Caco-2 (cell line): Measurements from ENCODE around the gene SCRG1. TPM values are rescaled to one million over a fixed set of nuclear protein-coding genes. Genes with fewer than 3 reads are reported as not detected.

Experiments
- BruUV-seq: library from RNA; stranded (reverse); fragments of 400-500 nt; replicated peaks from 2 replicates; lab custom pipeline; 2021; lab: Mats Ljungman, UMichigan
- CTCF ChIA-PET: fragments of 300-600 bp; sonication (Branson Sonifier 250); formaldehyde crosslinking; loops from one replicate; lab custom pipeline; 2022; ENCODE audit warnings: antibody characterized with exemption; lab: Charles Lee
- POLR2A ChIA-PET: fragments of 300-600 bp; sonication (Branson Sonifier 250); formaldehyde crosslinking; loops from one replicate; lab custom pipeline; 2022; ENCODE audit warnings: antibody characterized with exemption; lab: Charles Lee
- DNase-seq, 2 experiments: peaks; one replicate each; pipeline versions ENCODE4 v3.0.0 to v3.0.0-alpha.2; 2020 to 2022
- H3K27me3 ChIP-seq: replicated peaks from 2 replicates; pipeline ENCODE4 v1.6.0; 2011; ENCODE audit warnings: low read length; ENCODE audit not compliant: control insufficient read depth, insufficient read depth
- H3K36me3 ChIP-seq: 2 replicates; pipeline ENCODE4 v1.5.1; 2011; ENCODE audit warnings: low read length; ENCODE audit not compliant: control insufficient read depth, insufficient read depth
- H3K4me1 ChIP-seq: fragments of 250-450 bp; sonication (Bioruptor Pico); 2 replicates; pipeline ENCODE4 v1.5.1; 2020; ENCODE audit warnings: mild to moderate bottlenecking
- H3K4me3 ChIP-seq: 2 replicates; pipeline ENCODE4 v1.5.1; 2011; ENCODE audit warnings: low read depth, mild to moderate bottlenecking, control low read depth, low read length
- H3K9me3 ChIP-seq: fragments of 250-450 bp; sonication (Bioruptor Pico); 2 replicates; pipeline ENCODE4 v1.5.1; 2020; ENCODE audit warnings: mild to moderate bottlenecking, moderate library complexity
- H3K27ac Mint-ChIP-seq: one replicate; pipeline ENCODE4 v1.8.0; 2022; ENCODE audit warnings: mixed read lengths; ENCODE audit not compliant: unreplicated experiment
- H3K27me3 Mint-ChIP-seq: one replicate; pipeline ENCODE4 v1.8.0; 2022; ENCODE audit warnings: mixed read lengths; ENCODE audit not compliant: insufficient read depth, unreplicated experiment
- H3K36me3 Mint-ChIP-seq: one replicate; pipeline ENCODE4 v1.8.0; 2022; ENCODE audit warnings: mild to moderate bottlenecking, mixed read lengths; ENCODE audit not compliant: insufficient read depth, unreplicated experiment
- H3K4me1 Mint-ChIP-seq: one replicate; pipeline ENCODE4 v1.8.0; 2022; ENCODE audit warnings: low read depth, mixed read lengths; ENCODE audit not compliant: unreplicated experiment
- H3K4me3 Mint-ChIP-seq: one replicate; pipeline ENCODE4 v1.8.0; 2022; ENCODE audit warnings: mild to moderate bottlenecking, moderate library complexity, mixed read lengths; ENCODE audit not compliant: unreplicated experiment
- H3K9me3 Mint-ChIP-seq: one replicate; pipeline ENCODE4 v1.8.0; 2022; ENCODE audit warnings: mixed read lengths; ENCODE audit not compliant: unreplicated experiment
- intact Hi-C: fragments of 100-400 bp; cut with micrococcal nuclease; formaldehyde crosslinking; loops from one replicate; pipeline ENCODE4 v1.10.0; 2022; ENCODE audit not compliant: unreplicated experiment
- total RNA-seq: library from RNA; stranded (reverse); gene quantifications from 2 replicates; pipeline ENCODE4 v1.2.3, GENCODE V29; 2022
- TF ChIP-seq, protein P1 (sequence below), 2 experiments: fragments of 200-600 bp in 1 of 2; IDR thresholded peaks; 1 replicate in 1 of 2; 2 replicates in 1 of 2; pipeline versions ENCODE4 v1.5.1 to v1.8.0; 2011 to 2022; ENCODE audit warnings: antibody characterized with exemption in 1 of 2, control low read depth in 1 of 2, inconsistent platforms in 1 of 2, low read depth in 1 of 2, low read length in 1 of 2, mild to moderate bottlenecking in 1 of 2, moderate library complexity in 1 of 2; ENCODE audit not compliant: insufficient read depth in 1 of 2, severe bottlenecking in 1 of 2, unreplicated experiment in 1 of 2

The SCRG1 gene
- total RNA-seq, 1 experiment from 2014 or later, result not detected

DNA sequence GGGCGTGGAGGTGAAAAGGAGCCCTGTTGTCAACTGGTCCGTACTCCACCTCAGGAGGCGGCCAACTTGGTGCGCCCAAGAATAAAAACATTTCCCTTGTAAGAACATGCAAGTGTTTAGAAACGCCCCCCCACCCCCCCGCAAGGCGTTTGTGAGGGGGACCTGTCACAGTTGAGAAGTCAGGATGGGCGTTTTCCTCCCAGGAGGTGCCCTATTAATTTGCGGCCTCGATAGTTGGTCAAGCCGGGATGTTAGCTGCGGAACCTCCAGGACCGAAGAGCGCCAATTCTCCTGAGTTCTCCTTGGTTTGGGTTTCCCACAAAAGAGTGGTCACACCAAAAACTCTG lies 28.8 kb downstream of the SCRG1 start:
- Histone ChIP-seq H3K36me3 (no peaks in the 10 kb centered on the region), H3K27me3 (no peaks in the 10 kb centered on the region), H3K4me1 (0 out of 2 replicates have a peak, but pooled peaks cover 3% of the 10 kb centered on the region), H3K4me3 (peak overlapping the region; percentile 57), H3K9me3 (no peaks in the 10 kb centered on the region)
- Mint-ChIP-seq H3K9me3 (no peaks in the 10 kb centered on the region), H3K4me3 (peak overlapping the region; percentile 85), H3K27ac (peak overlapping the region; percentile 83), H3K27me3 (peaks cover 2% of the 10 kb centered on the region), H3K4me1 (peaks cover 6% of the 10 kb centered on the region), H3K36me3 (peaks cover 11% of the 10 kb centered on the region)
- DNase-seq, result no peak
- CTCF ChIA-PET, result interaction anchor here (0.6 to 2.0 kb wide), 8 partner anchors 9 to 124 kb away, joined by 3 to 20 read pairs (median 4); partner anchors contain the start of gene HMGB2
- TF ChIP-seq, protein P1, sequence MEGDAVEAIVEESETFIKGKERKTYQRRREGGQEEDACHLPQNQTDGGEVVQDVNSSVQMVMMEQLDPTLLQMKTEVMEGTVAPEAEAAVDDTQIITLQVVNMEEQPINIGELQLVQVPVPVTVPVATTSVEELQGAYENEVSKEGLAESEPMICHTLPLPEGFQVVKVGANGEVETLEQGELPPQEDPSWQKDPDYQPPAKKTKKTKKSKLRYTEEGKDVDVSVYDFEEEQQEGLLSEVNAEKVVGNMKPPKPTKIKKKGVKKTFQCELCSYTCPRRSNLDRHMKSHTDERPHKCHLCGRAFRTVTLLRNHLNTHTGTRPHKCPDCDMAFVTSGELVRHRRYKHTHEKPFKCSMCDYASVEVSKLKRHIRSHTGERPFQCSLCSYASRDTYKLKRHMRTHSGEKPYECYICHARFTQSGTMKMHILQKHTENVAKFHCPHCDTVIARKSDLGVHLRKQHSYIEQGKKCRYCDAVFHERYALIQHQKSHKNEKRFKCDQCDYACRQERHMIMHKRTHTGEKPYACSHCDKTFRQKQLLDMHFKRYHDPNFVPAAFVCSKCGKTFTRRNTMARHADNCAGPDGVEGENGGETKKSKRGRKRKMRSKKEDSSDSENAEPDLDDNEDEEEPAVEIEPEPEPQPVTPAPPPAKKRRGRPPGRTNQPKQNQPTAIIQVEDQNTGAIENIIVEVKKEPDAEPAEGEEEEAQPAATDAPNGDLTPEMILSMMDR (IDR thresholded peaks at IDR 0.05; ENCODE audit: insufficient read depth in 1 of 2, low read depth in 1 of 2, low read length in 1 of 2, severe bottlenecking in 1 of 2, unreplicated experiment in 1 of 2), result no peak
- no TSS peak for BruUV-seq
- POLR2A ChIA-PET, result interaction anchor here (1.0 to 4.0 kb wide), 6 partner anchors 25 to 50 kb away, joined by 3 to 113 read pairs (median 7); partner anchors contain the start of gene HMGB2
- intact Hi-C loops, result loop anchor here (1.0 to 2.0 kb wide), 2 partner anchors 36 to 47 kb away; partner anchors contain the start of gene HMGB2

DNA sequence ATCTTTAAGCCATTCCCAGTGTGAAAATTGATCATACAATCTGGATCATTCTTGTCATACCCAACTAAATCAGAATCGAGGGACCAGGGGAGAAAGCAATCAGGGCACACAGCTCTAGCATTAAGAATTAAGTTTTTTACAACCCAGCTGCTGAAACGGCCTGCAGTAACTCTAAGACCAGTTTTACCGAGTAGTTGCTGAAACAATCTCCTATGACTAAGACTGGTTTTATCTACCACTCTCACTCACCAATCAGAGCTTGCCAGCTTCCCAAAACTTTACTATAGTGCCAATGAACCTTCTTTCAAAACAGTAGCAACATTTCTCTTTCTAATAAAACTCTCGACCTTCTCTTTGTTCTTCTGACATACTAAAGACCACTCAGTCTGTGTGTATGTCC lies 31.0 kb downstream of the SCRG1 start:
- no peak overlapping the region for H3K4me3 ChIP-seq
- Mint-ChIP-seq H3K4me3 (no peak overlapping the region), H3K4me1 (peaks cover under 1% of the 10 kb centered on the region), H3K27ac (no peak overlapping the region), H3K27me3 (peaks cover 4% of the 10 kb centered on the region), H3K36me3 (peaks cover 11% of the 10 kb centered on the region), H3K9me3 (no peaks in the 10 kb centered on the region)
- no peaks in the 10 kb centered on the region for H3K4me1 ChIP-seq
- ChIA-PET POLR2A (no interaction called here), CTCF (no interaction called here)
- TF ChIP-seq, protein P1 (IDR thresholded peaks at IDR 0.05; ENCODE audit: insufficient read depth in 1 of 2, low read depth in 1 of 2, low read length in 1 of 2, severe bottlenecking in 1 of 2, unreplicated experiment in 1 of 2), result no peak
- H3K27me3 ChIP-seq, result no peaks in the 10 kb centered on the region
- no peaks in the 10 kb centered on the region for H3K9me3 ChIP-seq
- H3K36me3 ChIP-seq, result no peaks in the 10 kb centered on the region
- DNase-seq, result no peak
- no TSS peak for BruUV-seq
- intact Hi-C loops, result no loop called here

DNA sequence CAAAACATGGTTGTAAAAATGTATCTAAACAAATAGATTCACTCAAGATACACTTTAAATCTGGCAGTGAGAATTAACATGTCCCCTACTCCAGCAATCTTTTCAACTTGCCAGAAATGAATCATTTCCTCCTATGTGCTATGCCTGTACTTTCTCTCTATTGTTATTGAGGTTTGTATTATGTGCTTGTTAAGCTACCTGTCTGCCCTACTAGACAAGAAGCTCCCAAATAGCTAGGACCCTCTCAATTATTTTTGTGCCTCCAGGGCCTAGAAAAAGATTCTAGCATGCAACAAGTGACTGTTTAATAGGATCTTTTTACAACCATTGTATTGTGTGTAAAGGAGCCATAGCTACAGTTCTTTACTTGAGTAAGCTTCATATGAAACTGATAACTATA lies 31.6 kb downstream of the SCRG1 start:
- DNase-seq, result no peak
- no peaks in the 10 kb centered on the region for H3K4me1 ChIP-seq
- Mint-ChIP-seq H3K36me3 (peaks cover 11% of the 10 kb centered on the region), H3K4me1 (no peaks in the 10 kb centered on the region), H3K4me3 (no peak overlapping the region), H3K27ac (no peak overlapping the region), H3K27me3 (peaks cover 4% of the 10 kb centered on the region), H3K9me3 (no peaks in the 10 kb centered on the region)
- BruUV-seq, result no TSS peak
- POLR2A ChIA-PET, result no interaction called here
- intact Hi-C loops, result no loop called here
- H3K9me3 ChIP-seq, result no peaks in the 10 kb centered on the region
- H3K36me3 ChIP-seq, result no peaks in the 10 kb centered on the region
- CTCF ChIA-PET, result no interaction called here
- H3K4me3 ChIP-seq, result no peak overlapping the region
- no peaks in the 10 kb centered on the region for H3K27me3 ChIP-seq
- TF ChIP-seq, protein P1 (IDR thresholded peaks at IDR 0.05; ENCODE audit: insufficient read depth in 1 of 2, low read depth in 1 of 2, low read length in 1 of 2, severe bottlenecking in 1 of 2, unreplicated experiment in 1 of 2), result no peak
